Measurements from ENCODE around the gene PLEKHM3. TPM values are rescaled to one million over a fixed set of nuclear protein-coding genes. Genes with fewer than 3 reads are reported as not detected.
A peak's percentile ranks its signal among the peaks of the same experiment; 100 is the strongest.
"Not testable (repeated sequence)": the region's sequence is repeated elsewhere in the genome, so short reads cannot be mapped to it uniquely, and the experiment has no call there.

Gene PLEKHM3
- total RNA-seq, 1 donor, result 19.7 TPM

GRCh38 chr2:208037564-208038487 lies 12.5 kb upstream of the PLEKHM3 start:
- no peak for DNase-seq (ENCODE audit: low read depth in 2 of 3, low spot score in 2 of 3)

DNA sequence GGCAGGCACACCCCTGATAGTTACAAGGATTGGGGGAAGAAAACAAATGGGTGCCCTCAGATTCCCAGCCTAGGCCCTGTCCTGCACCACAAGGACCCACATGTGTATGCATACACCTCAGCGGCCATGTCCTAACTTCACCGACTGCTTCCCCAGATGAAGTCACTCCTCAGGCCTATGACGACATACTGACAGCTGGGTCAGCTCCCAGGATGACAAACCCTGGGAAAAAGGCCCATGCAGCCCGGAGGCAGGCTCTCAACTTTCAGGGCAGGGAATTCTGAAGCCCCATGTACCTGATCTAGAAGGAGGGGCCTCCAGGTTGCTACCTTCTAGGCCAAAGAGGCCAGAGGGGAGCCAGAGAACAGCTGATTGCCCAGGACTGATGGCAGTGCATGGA lies 11.0 kb upstream of the PLEKHM3 start:
- DNase-seq (ENCODE audit: low read depth in 2 of 3, low spot score in 2 of 3), result no peak

- no peak for DNase-seq (ENCODE audit: low read depth in 2 of 3, low spot score in 2 of 3)
Observed at GRCh38 chr2:208034503-208035140, 9.3 kb upstream of the PLEKHM3 start.

GRCh38 chr2:208033701-208034502 lies 8.6 kb upstream of the PLEKHM3 start:
- peak in 2 of 3 donors; percentile 56 to 57 for DNase-seq (ENCODE audit: low read depth in 2 of 3, low spot score in 2 of 3)

DNA sequence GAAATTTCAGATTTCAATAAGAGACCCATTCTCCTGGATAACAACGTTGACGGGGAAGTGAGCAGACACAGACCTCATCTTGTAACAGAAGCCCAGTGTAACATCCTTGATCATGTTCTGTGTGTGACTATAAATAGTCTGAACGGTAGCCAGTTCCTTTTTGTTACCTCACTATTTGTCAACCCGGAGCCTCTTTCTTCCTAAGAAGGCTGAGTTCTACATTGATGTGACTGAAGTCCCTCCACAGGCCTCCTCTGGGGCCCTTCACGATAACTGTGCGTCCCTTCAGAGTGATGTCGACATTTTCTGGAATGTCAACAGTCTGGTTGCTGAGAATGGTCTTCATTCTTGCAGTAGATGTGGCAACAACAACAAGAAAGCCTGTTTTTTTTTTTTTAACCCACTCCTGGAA lies 6.3 kb upstream of the PLEKHM3 start:
- DNase-seq (ENCODE audit: low read depth in 2 of 3, low spot score in 2 of 3), result no peak

DNA sequence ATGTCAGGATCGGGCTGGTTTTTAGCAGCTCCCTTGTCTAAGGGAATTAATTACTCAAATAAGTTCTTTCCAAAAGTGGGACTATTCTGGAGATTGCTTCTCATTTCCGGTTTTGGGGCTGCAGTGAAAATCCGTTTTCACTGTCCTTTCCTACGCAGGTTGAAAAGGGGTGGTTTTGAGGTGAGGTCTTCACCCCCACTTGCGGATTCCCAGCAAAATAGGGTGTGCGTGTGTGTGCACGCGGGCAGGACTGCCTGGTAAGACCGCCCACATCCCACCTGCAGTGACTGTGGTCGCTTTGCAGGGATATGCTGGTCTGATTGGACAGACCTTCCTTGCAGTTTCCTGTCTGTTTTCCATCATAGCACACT lies 472 bp upstream of the PLEKHM3 start:
- peak in 1 of 3 donors; percentile 6 for DNase-seq (ENCODE audit: low read depth in 2 of 3, low spot score in 2 of 3)

DNA sequence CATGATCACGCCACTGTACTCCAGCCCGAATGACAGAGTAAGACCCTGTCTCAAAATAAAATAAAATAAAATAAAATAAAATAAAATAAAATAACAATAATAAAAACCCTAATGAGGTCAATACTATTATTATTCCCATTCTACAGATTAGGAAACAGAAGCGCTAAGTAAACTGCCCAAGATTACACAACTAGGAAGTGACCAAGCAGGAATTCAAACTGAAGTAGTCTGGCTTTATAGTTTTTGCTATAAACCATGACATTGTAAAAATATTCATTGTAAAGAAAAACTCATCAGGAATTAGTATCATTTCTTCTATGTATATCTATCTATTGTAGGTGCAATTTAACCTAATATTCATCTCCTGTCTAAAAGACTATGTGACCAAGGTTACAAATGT lies 1.2 kb downstream of the PLEKHM3 start:
- DNase-seq (ENCODE audit: low read depth in 2 of 3, low spot score in 2 of 3), result peak in 1 of 3 donors; percentile 8

DNA sequence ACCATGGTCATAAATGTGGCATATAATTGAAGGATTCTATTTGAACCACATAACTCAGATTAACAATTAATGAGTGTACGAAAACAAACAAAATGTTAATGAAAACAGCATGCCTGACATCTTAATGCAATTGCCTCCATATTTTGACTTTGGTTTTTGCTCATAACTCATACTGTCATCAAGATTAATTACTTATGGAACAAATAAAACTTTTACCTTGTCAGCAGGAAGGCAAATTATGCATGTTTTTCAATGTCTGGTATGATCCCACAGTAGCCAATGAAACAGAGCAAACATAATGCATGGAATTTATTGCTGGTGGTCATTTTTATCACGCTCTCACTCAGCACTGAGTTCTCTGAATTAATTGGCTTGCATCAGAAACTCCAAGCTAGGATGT lies 5.1 kb downstream of the PLEKHM3 start:
- DNase-seq (ENCODE audit: low read depth in 2 of 3, low spot score in 2 of 3), result no peak

- not testable (repeated sequence) for DNase-seq (ENCODE audit: low read depth in 2 of 3, low spot score in 2 of 3)
Observed at GRCh38 chr2:208018124-208018712, 7.1 kb downstream of the PLEKHM3 start.

- no peak for DNase-seq (ENCODE audit: low read depth in 2 of 3, low spot score in 2 of 3)
Observed at GRCh38 chr2:208017721-208018120, 7.6 kb downstream of the PLEKHM3 start.

- DNase-seq (ENCODE audit: low read depth in 2 of 3, low spot score in 2 of 3), result no peak
Observed at GRCh38 chr2:208015475-208015874, 9.9 kb downstream of the PLEKHM3 start.

DNA sequence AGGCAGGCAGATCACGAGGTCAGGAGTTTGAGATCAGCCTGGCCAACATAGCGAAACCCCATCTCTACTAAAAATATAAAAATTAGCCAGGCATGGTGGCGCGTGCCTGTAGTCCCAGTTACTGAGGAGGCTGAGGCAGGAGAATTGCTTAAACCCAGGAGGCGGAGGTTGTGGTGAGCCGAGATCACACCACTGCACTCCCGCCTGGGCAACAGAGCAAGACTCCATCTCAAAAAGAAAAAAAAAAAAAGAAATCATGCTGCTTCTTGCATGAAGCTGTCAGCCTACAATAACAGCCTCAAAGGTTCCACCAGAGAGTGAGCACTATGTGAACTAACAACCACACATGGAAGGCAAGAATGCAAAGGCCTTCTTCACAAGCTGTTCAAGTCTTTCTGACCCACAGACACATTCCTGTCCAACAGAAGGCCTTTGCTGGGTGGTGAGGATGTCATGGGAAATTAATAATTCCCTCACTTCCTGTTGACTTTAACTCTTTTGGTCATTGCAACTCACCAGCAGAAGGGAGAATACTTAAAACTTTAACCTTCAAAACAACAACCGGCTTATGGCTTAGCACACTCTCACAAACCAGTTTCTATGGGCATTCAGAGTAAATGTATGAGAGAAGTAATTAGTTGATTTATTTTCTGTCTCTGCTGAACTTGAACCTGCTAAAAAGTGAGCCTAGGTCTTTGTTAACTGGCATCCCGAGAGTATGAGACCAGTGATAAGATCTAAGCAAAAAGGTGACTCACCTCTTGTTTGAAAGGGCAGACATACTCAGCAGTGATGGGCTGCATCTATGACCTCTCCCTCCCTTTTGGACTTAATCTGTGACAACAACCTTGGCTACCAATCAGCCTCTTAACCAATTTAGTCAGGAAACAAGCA lies 11.8 kb downstream of the PLEKHM3 start:
- DNase-seq (ENCODE audit: low read depth in 2 of 3, low spot score in 2 of 3), result peak in 2 of 3 donors; percentile 29 to 49

- DNase-seq (ENCODE audit: low read depth in 2 of 3, low spot score in 2 of 3), result no peak
Observed at GRCh38 chr2:208012449-208012848, 12.9 kb downstream of the PLEKHM3 start.

DNA sequence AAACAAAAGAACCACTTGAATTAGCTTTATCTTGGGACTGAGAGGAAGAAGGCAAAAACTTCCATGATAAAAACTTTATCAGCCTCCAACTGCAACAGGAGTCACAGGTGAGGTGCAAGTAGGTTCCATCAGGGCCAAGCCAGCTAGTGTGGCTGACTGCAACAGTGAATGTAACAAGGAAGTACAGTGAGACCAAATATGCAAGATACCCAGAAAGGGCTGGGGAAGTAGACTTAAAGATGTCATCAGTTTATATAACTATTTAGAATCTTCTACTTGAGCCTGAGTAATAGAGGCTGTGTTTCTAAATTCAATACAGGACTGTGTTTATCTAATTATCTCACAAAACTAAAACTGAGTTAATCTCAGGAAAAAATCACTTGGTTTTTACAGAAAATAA lies 14.8 kb downstream of the PLEKHM3 start:
- DNase-seq (ENCODE audit: low read depth in 2 of 3, low spot score in 2 of 3), result no peak

DNA sequence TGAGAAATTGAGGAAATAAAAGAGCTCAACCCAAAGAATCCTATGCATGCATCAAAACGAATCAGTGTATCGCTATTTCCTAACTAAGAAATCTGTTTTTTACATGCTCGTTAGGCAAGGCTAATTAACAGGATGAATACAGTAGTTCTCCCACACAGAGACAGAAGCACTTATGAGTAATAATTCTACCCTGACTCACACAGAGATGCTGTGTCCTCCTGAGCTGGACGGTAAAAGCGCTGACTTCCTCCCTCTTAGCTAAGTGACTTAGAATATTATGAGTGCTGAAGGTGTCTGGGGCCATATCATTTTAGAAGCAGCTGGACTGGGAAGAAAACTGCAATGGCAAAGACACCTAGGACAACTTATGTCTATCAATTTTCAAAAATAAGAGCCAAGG lies 18.5 kb downstream of the PLEKHM3 start:
- no peak for DNase-seq (ENCODE audit: low read depth in 2 of 3, low spot score in 2 of 3)

DNA sequence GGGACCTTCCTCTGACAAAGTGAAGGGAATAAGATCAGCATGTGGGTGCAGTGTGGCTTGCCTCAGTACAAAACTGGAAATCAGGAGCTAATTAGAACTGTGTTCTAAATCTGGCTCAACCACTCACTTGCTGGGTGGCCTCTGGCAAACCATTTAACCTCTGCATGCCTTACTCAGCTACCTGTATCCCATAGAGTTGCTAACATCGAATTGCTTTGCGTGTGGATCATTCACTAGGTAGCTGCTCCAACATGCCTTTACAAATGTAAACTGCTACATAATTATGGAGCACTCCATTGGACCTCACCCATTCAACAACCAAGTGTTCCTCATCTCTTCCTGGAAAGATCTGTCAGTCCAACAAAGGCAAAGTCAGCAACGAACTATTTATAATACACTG lies 19.0 kb downstream of the PLEKHM3 start:
- DNase-seq (ENCODE audit: low read depth in 2 of 3, low spot score in 2 of 3), result no peak

GRCh38 chr2:208001924-208002323 lies 23.4 kb downstream of the PLEKHM3 start:
- no peak for DNase-seq (ENCODE audit: low read depth in 2 of 3, low spot score in 2 of 3)

- no peak for DNase-seq (ENCODE audit: low read depth in 2 of 3, low spot score in 2 of 3)
Observed at GRCh38 chr2:208000701-208001395, 24.5 kb downstream of the PLEKHM3 start.

DNA sequence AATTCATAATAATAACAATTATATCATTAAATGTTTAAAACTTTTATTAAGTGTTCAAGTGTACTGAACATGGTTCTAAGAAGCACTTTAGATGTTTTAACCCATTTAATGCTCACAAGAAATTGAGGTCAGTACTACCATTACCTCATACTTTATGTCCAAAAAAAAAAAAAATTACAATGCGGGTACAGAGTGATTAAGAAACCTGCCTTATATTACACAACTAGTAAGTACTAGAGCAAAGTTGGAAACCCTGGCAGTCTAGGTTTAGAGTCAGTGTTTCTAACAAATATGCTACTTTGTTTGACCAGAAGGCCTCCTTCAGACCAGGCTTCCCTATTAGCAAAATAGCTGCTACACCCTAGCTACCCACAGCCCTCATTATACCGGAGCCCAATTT lies 28.5 kb downstream of the PLEKHM3 start:
- no peak for DNase-seq (ENCODE audit: low read depth in 2 of 3, low spot score in 2 of 3)
